ENCODE data around the gene MRAP. TPM values are rescaled to one million over a fixed set of nuclear protein-coding genes. Genes with fewer than 3 reads are reported as not detected.

Gene MRAP
- total RNA-seq, 1 experiment from 2014 or later: not detected

DNA sequence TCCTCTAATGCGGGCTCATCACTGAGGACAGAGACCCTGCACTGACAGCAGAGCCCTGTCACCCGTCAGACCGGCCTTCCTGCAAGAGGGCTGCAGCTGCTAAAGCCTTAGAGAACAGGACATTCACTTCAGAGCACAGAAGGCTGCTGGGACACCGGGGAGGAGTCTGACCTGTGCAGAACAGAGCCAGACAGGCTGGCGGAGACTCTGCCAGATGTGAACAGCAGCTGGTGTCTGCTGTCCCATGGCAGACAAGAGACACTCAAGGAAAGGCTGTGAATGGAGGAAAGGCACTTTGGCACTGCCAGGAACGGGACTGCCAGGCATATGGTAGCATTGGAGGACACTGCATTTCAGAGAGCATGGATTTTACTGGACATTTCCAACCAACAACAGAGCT lies 21.4 kb downstream of the MRAP start:
- no peak for ATAC-seq
- H4K20me1 ChIP-seq (ENCODE audit: insufficient read depth): no peaks in the 10 kb centered on the region
- H3K27me3 ChIP-seq (ENCODE audit: insufficient read depth, low read length): no peaks in the 10 kb centered on the region
- H3K36me3 ChIP-seq (ENCODE audit: control insufficient read depth in 1 of 2, insufficient read depth in 2 of 2, low read length in 2 of 2): peaks cover 70 to 88% of the 10 kb centered on the region in 2 experiments
- TF ChIP-seq RAD21 (IDR thresholded peaks at IDR 0.05; ENCODE audit: low read depth) (no peak), CEBPB (IDR thresholded peaks at IDR 0.05; ENCODE audit: low read depth) (no peak), JUND (IDR thresholded peaks at IDR 0.05) (no peak), ZNF274 (IDR thresholded peaks at IDR 0.05; ENCODE audit: low read depth, low read length) (no peak), POLR2A (IDR thresholded peaks at IDR 0.05; ENCODE audit: borderline replicate concordance, extremely low read depth, insufficient read depth, insufficient read length) (no peak), SIN3A (IDR thresholded peaks at IDR 0.05; ENCODE audit: low read depth) (no peak), FOSL1 (IDR thresholded peaks at IDR 0.05; ENCODE audit: low read depth) (no peak), ZFX (IDR thresholded peaks at IDR 0.05) (no peak), SP1 (IDR thresholded peaks at IDR 0.05; ENCODE audit: low read depth) (no peak), SRF (IDR thresholded peaks at IDR 0.05; ENCODE audit: low read depth) (no peak), CBX3 (IDR thresholded peaks at IDR 0.05; ENCODE audit: low read depth) (no peak), ELF1 (IDR thresholded peaks at IDR 0.05; ENCODE audit: borderline replicate concordance, low read depth) (no peak), EZH2 (IDR thresholded peaks at IDR 0.05) (no peak), POLR2AphosphoS5 (IDR thresholded peaks at IDR 0.05; ENCODE audit: low read depth, low read length) (no peak), EZH2phosphoT487 (IDR thresholded peaks at IDR 0.05; ENCODE audit: borderline replicate concordance) (no peak), EGR1 (IDR thresholded peaks at IDR 0.05; ENCODE audit: low read depth) (no peak)
- TF ChIP-seq, protein P1, sequence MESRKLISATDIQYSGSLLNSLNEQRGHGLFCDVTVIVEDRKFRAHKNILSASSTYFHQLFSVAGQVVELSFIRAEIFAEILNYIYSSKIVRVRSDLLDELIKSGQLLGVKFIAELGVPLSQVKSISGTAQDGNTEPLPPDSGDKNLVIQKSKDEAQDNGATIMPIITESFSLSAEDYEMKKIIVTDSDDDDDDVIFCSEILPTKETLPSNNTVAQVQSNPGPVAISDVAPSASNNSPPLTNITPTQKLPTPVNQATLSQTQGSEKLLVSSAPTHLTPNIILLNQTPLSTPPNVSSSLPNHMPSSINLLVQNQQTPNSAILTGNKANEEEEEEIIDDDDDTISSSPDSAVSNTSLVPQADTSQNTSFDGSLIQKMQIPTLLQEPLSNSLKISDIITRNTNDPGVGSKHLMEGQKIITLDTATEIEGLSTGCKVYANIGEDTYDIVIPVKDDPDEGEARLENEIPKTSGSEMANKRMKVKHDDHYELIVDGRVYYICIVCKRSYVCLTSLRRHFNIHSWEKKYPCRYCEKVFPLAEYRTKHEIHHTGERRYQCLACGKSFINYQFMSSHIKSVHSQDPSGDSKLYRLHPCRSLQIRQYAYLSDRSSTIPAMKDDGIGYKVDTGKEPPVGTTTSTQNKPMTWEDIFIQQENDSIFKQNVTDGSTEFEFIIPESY (IDR thresholded peaks at IDR 0.05; ENCODE audit: extremely low read depth, insufficient replicate concordance, low read length): no peak
- TF ChIP-seq, protein P2, sequence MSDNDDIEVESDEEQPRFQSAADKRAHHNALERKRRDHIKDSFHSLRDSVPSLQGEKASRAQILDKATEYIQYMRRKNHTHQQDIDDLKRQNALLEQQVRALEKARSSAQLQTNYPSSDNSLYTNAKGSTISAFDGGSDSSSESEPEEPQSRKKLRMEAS (IDR thresholded peaks at IDR 0.05): no peak
- TF ChIP-seq, protein P3, sequence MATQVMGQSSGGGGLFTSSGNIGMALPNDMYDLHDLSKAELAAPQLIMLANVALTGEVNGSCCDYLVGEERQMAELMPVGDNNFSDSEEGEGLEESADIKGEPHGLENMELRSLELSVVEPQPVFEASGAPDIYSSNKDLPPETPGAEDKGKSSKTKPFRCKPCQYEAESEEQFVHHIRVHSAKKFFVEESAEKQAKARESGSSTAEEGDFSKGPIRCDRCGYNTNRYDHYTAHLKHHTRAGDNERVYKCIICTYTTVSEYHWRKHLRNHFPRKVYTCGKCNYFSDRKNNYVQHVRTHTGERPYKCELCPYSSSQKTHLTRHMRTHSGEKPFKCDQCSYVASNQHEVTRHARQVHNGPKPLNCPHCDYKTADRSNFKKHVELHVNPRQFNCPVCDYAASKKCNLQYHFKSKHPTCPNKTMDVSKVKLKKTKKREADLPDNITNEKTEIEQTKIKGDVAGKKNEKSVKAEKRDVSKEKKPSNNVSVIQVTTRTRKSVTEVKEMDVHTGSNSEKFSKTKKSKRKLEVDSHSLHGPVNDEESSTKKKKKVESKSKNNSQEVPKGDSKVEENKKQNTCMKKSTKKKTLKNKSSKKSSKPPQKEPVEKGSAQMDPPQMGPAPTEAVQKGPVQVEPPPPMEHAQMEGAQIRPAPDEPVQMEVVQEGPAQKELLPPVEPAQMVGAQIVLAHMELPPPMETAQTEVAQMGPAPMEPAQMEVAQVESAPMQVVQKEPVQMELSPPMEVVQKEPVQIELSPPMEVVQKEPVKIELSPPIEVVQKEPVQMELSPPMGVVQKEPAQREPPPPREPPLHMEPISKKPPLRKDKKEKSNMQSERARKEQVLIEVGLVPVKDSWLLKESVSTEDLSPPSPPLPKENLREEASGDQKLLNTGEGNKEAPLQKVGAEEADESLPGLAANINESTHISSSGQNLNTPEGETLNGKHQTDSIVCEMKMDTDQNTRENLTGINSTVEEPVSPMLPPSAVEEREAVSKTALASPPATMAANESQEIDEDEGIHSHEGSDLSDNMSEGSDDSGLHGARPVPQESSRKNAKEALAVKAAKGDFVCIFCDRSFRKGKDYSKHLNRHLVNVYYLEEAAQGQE (IDR thresholded peaks at IDR 0.05; ENCODE audit: low read depth): no peak
- TF ChIP-seq, protein P4, sequence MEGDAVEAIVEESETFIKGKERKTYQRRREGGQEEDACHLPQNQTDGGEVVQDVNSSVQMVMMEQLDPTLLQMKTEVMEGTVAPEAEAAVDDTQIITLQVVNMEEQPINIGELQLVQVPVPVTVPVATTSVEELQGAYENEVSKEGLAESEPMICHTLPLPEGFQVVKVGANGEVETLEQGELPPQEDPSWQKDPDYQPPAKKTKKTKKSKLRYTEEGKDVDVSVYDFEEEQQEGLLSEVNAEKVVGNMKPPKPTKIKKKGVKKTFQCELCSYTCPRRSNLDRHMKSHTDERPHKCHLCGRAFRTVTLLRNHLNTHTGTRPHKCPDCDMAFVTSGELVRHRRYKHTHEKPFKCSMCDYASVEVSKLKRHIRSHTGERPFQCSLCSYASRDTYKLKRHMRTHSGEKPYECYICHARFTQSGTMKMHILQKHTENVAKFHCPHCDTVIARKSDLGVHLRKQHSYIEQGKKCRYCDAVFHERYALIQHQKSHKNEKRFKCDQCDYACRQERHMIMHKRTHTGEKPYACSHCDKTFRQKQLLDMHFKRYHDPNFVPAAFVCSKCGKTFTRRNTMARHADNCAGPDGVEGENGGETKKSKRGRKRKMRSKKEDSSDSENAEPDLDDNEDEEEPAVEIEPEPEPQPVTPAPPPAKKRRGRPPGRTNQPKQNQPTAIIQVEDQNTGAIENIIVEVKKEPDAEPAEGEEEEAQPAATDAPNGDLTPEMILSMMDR (IDR thresholded peaks at IDR 0.05 in 2 of 3, conservative IDR thresholded peaks at IDR 0.05 in 1 of 3; ENCODE audit: borderline replicate concordance in 1 of 3, insufficient read depth in 1 of 3, low read depth in 2 of 3, low read length in 2 of 3): no peak
- no peak overlapping the region for H3K4me2 ChIP-seq (ENCODE audit: low read length)
- CTCF ChIA-PET: no interaction called here
- intact Hi-C loops (cut with micrococcal nuclease): no loop called here
- H2AFZ ChIP-seq (ENCODE audit: low read depth, low read length, poor library complexity, severe bottlenecking): no peak overlapping the region
- no peak overlapping the region for H3K4me3 ChIP-seq (replicated peaks in 1 of 2; ENCODE audit: low read depth in 1 of 2, low read length in 2 of 2)
- no peak for DNase-seq (ENCODE audit: low read depth, low spot score)
- H3K27ac ChIP-seq (ENCODE audit: low read depth, low read length): no peak overlapping the region
- no peaks in the 10 kb centered on the region for H3K4me1 ChIP-seq (ENCODE audit: control insufficient read depth in 1 of 2, insufficient read depth in 2 of 2, low read length in 2 of 2)
- POLR2A ChIA-PET: no interaction called here
- H3K79me2 ChIP-seq (ENCODE audit: insufficient read depth, low read length): peaks cover 17% of the 10 kb centered on the region; the same call in 1 of the 2 replicates
- no peak overlapping the region for H3K9ac ChIP-seq (ENCODE audit: low read length)
- BruUV-seq (replicated peaks): no TSS peak
- H3K9me3 ChIP-seq (ENCODE audit: control insufficient read depth in 1 of 2, insufficient read depth in 1 of 2, low read depth in 1 of 2, low read length in 2 of 2): no peaks in the 10 kb centered on the region
- H3K9me2 ChIP-seq (ENCODE audit: insufficient read depth): no peaks in the 10 kb centered on the region
- RAD21 ChIA-PET (ENCODE audit: low non-redundant PET in 1 of 2, low total read pairs in 2 of 2, uncharacterized antibody in 2 of 2, unreplicated experiment in 2 of 2): no interaction called here

Data from HCT116 (cell line).